ENCODE results near the gene TPRG1. TPM values are rescaled to one million over a fixed set of nuclear protein-coding genes. Genes with fewer than 3 reads are reported as not detected.

Gene TPRG1
- total RNA-seq, 2 donors from 2014 or later = 1.1 to 1.8 TPM

DNA sequence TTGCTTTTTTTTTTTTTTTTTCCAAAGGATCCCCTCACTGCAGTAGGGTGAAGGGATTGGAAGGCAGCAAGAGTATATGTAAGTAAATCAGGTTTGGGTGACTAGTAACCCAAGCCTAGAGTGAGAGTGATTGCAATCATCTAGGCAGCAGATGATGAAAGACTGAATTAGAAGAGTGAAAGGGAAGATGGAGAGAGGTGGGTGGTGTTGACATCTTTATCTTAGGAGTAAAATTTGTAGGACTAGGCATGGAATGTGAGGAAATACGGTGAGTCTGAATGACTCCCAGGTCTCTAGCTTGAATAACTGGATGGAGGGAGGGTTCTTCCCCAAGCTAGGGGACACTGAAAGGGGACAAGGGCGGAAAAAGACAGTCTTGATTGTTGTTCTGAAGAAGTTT is 63.4 kb downstream of the TPRG1 start:
- Histone ChIP-seq H3K9me3 (no peaks in the 10 kb centered on the region), H3K9ac (ENCODE audit: low read depth in 2 of 2, low read length in 2 of 2) (no peak overlapping the region), H3K4me3 (no peak overlapping the region), H3K36me3 (no peaks in the 10 kb centered on the region), H3K4me1 (no peaks in the 10 kb centered on the region), H3K27ac (no peak overlapping the region), H3K27me3 (no peaks in the 10 kb centered on the region)
- TF ChIP-seq, protein P1, sequence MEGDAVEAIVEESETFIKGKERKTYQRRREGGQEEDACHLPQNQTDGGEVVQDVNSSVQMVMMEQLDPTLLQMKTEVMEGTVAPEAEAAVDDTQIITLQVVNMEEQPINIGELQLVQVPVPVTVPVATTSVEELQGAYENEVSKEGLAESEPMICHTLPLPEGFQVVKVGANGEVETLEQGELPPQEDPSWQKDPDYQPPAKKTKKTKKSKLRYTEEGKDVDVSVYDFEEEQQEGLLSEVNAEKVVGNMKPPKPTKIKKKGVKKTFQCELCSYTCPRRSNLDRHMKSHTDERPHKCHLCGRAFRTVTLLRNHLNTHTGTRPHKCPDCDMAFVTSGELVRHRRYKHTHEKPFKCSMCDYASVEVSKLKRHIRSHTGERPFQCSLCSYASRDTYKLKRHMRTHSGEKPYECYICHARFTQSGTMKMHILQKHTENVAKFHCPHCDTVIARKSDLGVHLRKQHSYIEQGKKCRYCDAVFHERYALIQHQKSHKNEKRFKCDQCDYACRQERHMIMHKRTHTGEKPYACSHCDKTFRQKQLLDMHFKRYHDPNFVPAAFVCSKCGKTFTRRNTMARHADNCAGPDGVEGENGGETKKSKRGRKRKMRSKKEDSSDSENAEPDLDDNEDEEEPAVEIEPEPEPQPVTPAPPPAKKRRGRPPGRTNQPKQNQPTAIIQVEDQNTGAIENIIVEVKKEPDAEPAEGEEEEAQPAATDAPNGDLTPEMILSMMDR (IDR thresholded peaks at IDR 0.05) = no peak
- intact Hi-C loops (cut with DNase I) = loop anchor here (10.0 kb wide), 2 partner anchors 260 to 1500 kb away; no protein-coding TSS in a partner anchor
- DNase-seq = no peak

GRCh38 chr3:189236352-189236751 is 64.6 kb downstream of the TPRG1 start:
- no peak for DNase-seq
- H3K9me3 ChIP-seq = no peaks in the 10 kb centered on the region
- H3K4me1 ChIP-seq = no peaks in the 10 kb centered on the region
- H3K36me3 ChIP-seq = no peaks in the 10 kb centered on the region
- intact Hi-C loops (cut with DNase I) = loop anchor here (10.0 kb wide), 2 partner anchors 262 to 1502 kb away; no protein-coding TSS in a partner anchor
- TF ChIP-seq, protein P1 (IDR thresholded peaks at IDR 0.05) = no peak
- H3K27ac ChIP-seq = no peak overlapping the region
- no peak overlapping the region for H3K4me3 ChIP-seq
- no peak overlapping the region for H3K9ac ChIP-seq (ENCODE audit: low read depth in 2 of 2, low read length in 2 of 2)
- H3K27me3 ChIP-seq = no peaks in the 10 kb centered on the region

DNA sequence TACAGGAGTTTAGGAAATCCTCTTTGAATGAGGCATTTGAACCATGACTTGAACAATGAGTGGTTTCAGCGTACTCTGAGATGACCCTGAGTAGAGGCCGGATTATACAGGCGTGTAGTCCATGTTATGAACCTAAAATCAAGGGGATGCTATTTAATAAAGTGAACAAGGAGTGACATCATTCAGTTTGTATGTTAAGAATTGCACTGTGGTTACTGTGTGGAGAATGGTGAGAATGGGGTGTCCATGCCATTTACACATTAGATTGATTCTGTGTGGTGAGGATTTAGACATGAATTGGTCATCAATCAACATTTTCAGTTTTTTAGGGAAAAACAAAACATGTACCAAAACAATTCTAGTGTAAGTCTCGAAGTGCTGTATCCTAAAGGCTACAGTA is 65.8 kb downstream of the TPRG1 start:
- TF ChIP-seq, protein P1 (IDR thresholded peaks at IDR 0.05) = no peak

DNA sequence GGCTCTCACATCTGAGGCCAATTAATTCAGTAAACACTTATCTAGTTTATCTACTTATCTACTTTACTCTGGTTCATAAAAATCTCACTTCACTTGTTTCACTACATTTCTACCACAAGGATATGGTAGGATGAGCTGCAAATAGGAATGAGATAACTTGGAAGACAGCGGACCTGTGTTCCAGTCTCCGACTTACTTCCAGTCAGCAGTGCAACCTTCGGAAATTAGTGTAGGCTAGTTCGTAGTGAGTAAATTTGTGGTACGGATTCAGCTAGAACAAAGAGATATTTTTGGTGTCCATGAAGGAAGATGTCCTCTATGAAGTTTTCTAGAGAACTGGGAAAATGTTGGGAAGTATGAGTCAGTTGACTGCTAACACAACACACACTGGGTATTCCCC is 66.3 kb downstream of the TPRG1 start:
- Histone ChIP-seq H3K4me1 (no peaks in the 10 kb centered on the region), H3K27ac (no peak overlapping the region), H3K27me3 (no peaks in the 10 kb centered on the region), H3K9ac (ENCODE audit: low read depth in 2 of 2, low read length in 2 of 2) (no peak overlapping the region), H3K9me3 (no peaks in the 10 kb centered on the region), H3K36me3 (no peaks in the 10 kb centered on the region), H3K4me3 (no peak overlapping the region)
- no peak for DNase-seq
- TF ChIP-seq, protein P1 (IDR thresholded peaks at IDR 0.05) = no peak
- intact Hi-C loops (cut with DNase I) = loop anchor here (10.0 kb wide), 2 partner anchors 263 to 1503 kb away; no protein-coding TSS in a partner anchor

More for the DNA sequence above, 65.8 kb downstream of the TPRG1 start:
- H3K4me3 ChIP-seq = no peak overlapping the region
- H3K27ac ChIP-seq = no peak overlapping the region
- H3K4me1 ChIP-seq = no peaks in the 10 kb centered on the region
- H3K9me3 ChIP-seq = no peaks in the 10 kb centered on the region
- no peak overlapping the region for H3K9ac ChIP-seq (ENCODE audit: low read depth in 2 of 2, low read length in 2 of 2)
- DNase-seq = no peak
- no peaks in the 10 kb centered on the region for H3K36me3 ChIP-seq
- intact Hi-C loops (cut with DNase I) = loop anchor here (10.0 kb wide), 2 partner anchors 263 to 1503 kb away; no protein-coding TSS in a partner anchor
- no peaks in the 10 kb centered on the region for H3K27me3 ChIP-seq

DNA sequence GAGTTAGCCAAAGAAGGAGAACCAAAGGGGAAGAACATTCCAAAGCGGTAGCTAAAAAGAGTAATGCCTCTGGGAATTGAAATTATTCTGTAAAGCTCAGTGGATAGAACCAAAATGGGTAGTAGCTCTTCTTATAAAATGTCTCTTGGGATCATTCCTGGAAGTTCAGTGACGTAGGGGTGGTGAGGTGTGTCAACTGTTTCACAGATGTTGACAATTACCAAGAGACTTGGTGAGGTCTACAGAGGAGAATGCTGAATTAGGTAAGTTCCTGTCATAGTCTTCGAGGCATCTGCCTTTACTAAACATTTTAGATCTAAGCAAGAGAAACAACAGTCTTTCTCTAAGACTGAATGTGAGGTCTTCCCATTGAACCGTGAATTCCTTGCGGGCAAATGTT is 67.8 kb downstream of the TPRG1 start:
- H3K36me3 ChIP-seq = no peaks in the 10 kb centered on the region
- no peak overlapping the region for H3K4me3 ChIP-seq
- DNase-seq = no peak
- H3K4me1 ChIP-seq = no peaks in the 10 kb centered on the region
- no peak overlapping the region for H3K27ac ChIP-seq
- no peak overlapping the region for H3K9ac ChIP-seq (ENCODE audit: low read depth in 2 of 2, low read length in 2 of 2)
- H3K27me3 ChIP-seq = no peaks in the 10 kb centered on the region
- intact Hi-C loops (cut with DNase I) = loop anchor here (10.0 kb wide), 2 partner anchors 265 to 1505 kb away; no protein-coding TSS in a partner anchor
- TF ChIP-seq, protein P1 (IDR thresholded peaks at IDR 0.05) = no peak
- no peaks in the 10 kb centered on the region for H3K9me3 ChIP-seq
